SK-N-SH treated with all-trans-retinoic acid at 6 μM for 48 hours (cell line): ENCODE results near the gene KLHL29.

Source experiments
- ATAC-seq: fragments of 200-7000 bp; cut with Tn5 transposase; 3 replicates; pipeline ENCODE4 v1.9.1; 2020; ENCODE audit warnings: mild to moderate bottlenecking, moderate library complexity
- ARNTL ChIP-seq: fragments of 450-650 bp; formaldehyde crosslinking; IDR thresholded peaks from 2 replicates; pipeline ENCODE4 v1.5.0; 2020; ENCODE audit warnings: low read depth, mild to moderate bottlenecking, moderate library complexity, borderline replicate concordance
- BACH2 ChIP-seq: fragments of 250-450 bp; sonication (Bioruptor Pico); IDR thresholded peaks from 2 replicates; pipeline ENCODE4 v1.9.0; 2021; ENCODE audit warnings: mild to moderate bottlenecking, borderline replicate concordance
- CSDC2 ChIP-seq: fragments of 250-450 bp; sonication (Bioruptor Pico); IDR thresholded peaks from 2 replicates; pipeline ENCODE4 v1.5.0; 2020; ENCODE audit warnings: mild to moderate bottlenecking, moderate library complexity
- CSRNP3 ChIP-seq: fragments of 250-450 bp; sonication (Bioruptor Pico); IDR thresholded peaks from 2 replicates; pipeline ENCODE4 v1.5.1; 2021; ENCODE audit warnings: mild to moderate bottlenecking, moderate library complexity
- GLIS3 ChIP-seq: fragments of 250-450 bp; sonication (Bioruptor Pico); IDR thresholded peaks from 2 replicates; pipeline ENCODE4 v1.5.0; 2020; ENCODE audit warnings: mild to moderate bottlenecking, moderate library complexity
- ISL1 ChIP-seq: fragments of 250-450 bp; sonication (Bioruptor Pico); IDR thresholded peaks from 2 replicates; pipeline ENCODE4 v2.1.2; 2022; ENCODE audit warnings: mild to moderate bottlenecking, moderate library complexity
- OSR1 ChIP-seq: fragments of 250-450 bp; sonication (Bioruptor Pico); IDR thresholded peaks from 2 replicates; pipeline ENCODE4 v1.8.0; 2022; ENCODE audit warnings: moderate library complexity, mild to moderate bottlenecking, inconsistent platforms
- PATZ1 ChIP-seq: fragments of 250-450 bp; sonication (Bioruptor Pico); IDR thresholded peaks from 2 replicates; pipeline ENCODE4 v1.8.0; 2020; ENCODE audit warnings: mild to moderate bottlenecking, moderate library complexity, borderline replicate concordance
- POU6F1 ChIP-seq: fragments of 250-450 bp; sonication (Bioruptor Pico); IDR thresholded peaks from 2 replicates; pipeline ENCODE4 v1.8.0; 2021; ENCODE audit warnings: low read depth, mild to moderate bottlenecking, moderate library complexity, borderline replicate concordance
- PPARA ChIP-seq: fragments of 250-450 bp; sonication (Bioruptor Pico); IDR thresholded peaks from 2 replicates; pipeline ENCODE4 v1.5.0; 2020; ENCODE audit warnings: mild to moderate bottlenecking, borderline replicate concordance
- RARB ChIP-seq: fragments of 250-450 bp; sonication (Bioruptor Pico); IDR thresholded peaks from 2 replicates; pipeline ENCODE4 v1.8.0; 2021; ENCODE audit warnings: mild to moderate bottlenecking, moderate library complexity
- SNAI2 ChIP-seq: fragments of 250-450 bp; sonication (Bioruptor Pico); IDR thresholded peaks from 2 replicates; pipeline ENCODE4 v1.5.0; 2020; ENCODE audit warnings: mild to moderate bottlenecking, moderate library complexity
- TCF4 ChIP-seq: fragments of 250-450 bp; sonication (Bioruptor Pico); IDR thresholded peaks from 2 replicates; pipeline ENCODE4 v1.8.0; 2021; ENCODE audit warnings: mild to moderate bottlenecking, moderate library complexity, borderline replicate concordance
- TSHZ2 ChIP-seq: fragments of 250-450 bp; sonication (Bioruptor Pico); IDR thresholded peaks from 2 replicates; pipeline ENCODE4 v1.5.0; 2020; ENCODE audit warnings: mild to moderate bottlenecking, moderate library complexity
- ZFP3 ChIP-seq: fragments of 250-450 bp; sonication (Bioruptor Pico); IDR thresholded peaks from 2 replicates; pipeline ENCODE4 v1.5.0; 2020; ENCODE audit warnings: mild to moderate bottlenecking, moderate library complexity
- ZFP30 ChIP-seq: fragments of 450-650 bp; formaldehyde crosslinking; IDR thresholded peaks from 2 replicates; pipeline ENCODE4 v1.5.0; 2022; ENCODE audit warnings: mild to moderate bottlenecking, moderate library complexity
- ZNF565 ChIP-seq: fragments of 450-650 bp; formaldehyde crosslinking; conservative IDR thresholded peaks from 2 replicates; pipeline ENCODE4 v1.5.0; 2020; ENCODE audit warnings: low read depth, mild to moderate bottlenecking, moderate library complexity
- ZNF70 ChIP-seq: fragments of 450-650 bp; formaldehyde crosslinking; IDR thresholded peaks from 2 replicates; pipeline ENCODE4 v1.5.0; 2020; ENCODE audit warnings: mild to moderate bottlenecking, moderate library complexity
- ZNF8 ChIP-seq: fragments of 450-650 bp; formaldehyde crosslinking; IDR thresholded peaks from 2 replicates; pipeline ENCODE4 v1.5.0; 2020; ENCODE audit warnings: mild to moderate bottlenecking, moderate library complexity

Gene KLHL29

GRCh38 chr2:23681356-23682140 lies 296.6 kb downstream of the KLHL29 start:
- TF ChIP-seq ARNTL (CRISPR knock-in tag) (no peak), BACH2 (CRISPR knock-in tag) (no peak), ZNF565 (CRISPR knock-in tag) (no peak), PATZ1 (CRISPR knock-in tag) (no peak), ZFP3 (CRISPR knock-in tag) (no peak), CSDC2 (CRISPR knock-in tag) (no peak), TSHZ2 (no peak), ZFP30 (CRISPR knock-in tag) (no peak)
- ATAC-seq = no peak

- ATAC-seq = no peak
- TF ChIP-seq ZFP3 (CRISPR knock-in tag) (no peak), RARB (CRISPR knock-in tag) (no peak)
Measured at GRCh38 chr2:23682481-23682880, 297.5 kb downstream of the KLHL29 start.

GRCh38 chr2:23683001-23683400 lies 298.0 kb downstream of the KLHL29 start:
- TF ChIP-seq TSHZ2 = no peak
- no peak for TF ChIP-seq GLIS3 (CRISPR knock-in tag)
- no peak for TF ChIP-seq OSR1 (CRISPR knock-in tag)
- TF ChIP-seq ISL1 (CRISPR knock-in tag) = no peak
- no peak for TF ChIP-seq POU6F1
- no peak for TF ChIP-seq PPARA (CRISPR knock-in tag)
- TF ChIP-seq ZNF8 (CRISPR knock-in tag) = no peak
- no peak for TF ChIP-seq SNAI2 (CRISPR knock-in tag)
- TF ChIP-seq ZNF70 = no peak
- TF ChIP-seq TCF4 (CRISPR knock-in tag) = no peak
- no peak for TF ChIP-seq CSRNP3 (CRISPR knock-in tag)
- TF ChIP-seq ZNF565 (CRISPR knock-in tag) = no peak
- TF ChIP-seq ZFP3 (CRISPR knock-in tag) = no peak
- ATAC-seq = no peak
